Left colon (tissue), 2 donors: ENCODE data around the gene ANGPTL8. TPM values are rescaled to one million over a fixed set of nuclear protein-coding genes. Genes with fewer than 3 reads are reported as not detected.
A peak's percentile ranks its signal among the peaks of the same experiment; 100 is the strongest.

Experiments used
- ATAC-seq: fragments of 200-7000 bp; cut with Tn5 transposase; one replicate; pipeline ENCODE4 v1.9.1; 2020; ENCODE audit warnings: mild to moderate bottlenecking, moderate library complexity
- DNase-seq, 2 donors: peaks; one replicate each; pipeline ENCODE4 v3.0.0-alpha.2; 2020
- intact Hi-C, 2 donors: fragments of 100-400 bp; cut with DNase I in 1 of 2; cut with micrococcal nuclease in 1 of 2; formaldehyde crosslinking; loops; one replicate each; pipeline versions ENCODE4 v1.11.2 to v1.14.0; 2022; cut with DNase I, micrococcal nuclease
- total RNA-seq, 2 donors: library from RNA; stranded (reverse); fragmentation: NEBNext Ultra II Directional; extraction: Animal tissue kit (Norgen Biotek cat#: 25700); gene quantifications; one replicate each; pipeline ENCODE4 v1.2.1, GENCODE V29; 2021
- donor health status: DM: no; HTN: no; CAD: no.
- donor health status: DM: yes; HTN: yes; CAD: no.

ANGPTL8 gene
- total RNA-seq, 2 donors from 2014 or later: not detected

GRCh38 chr19:11251650-11252314 is 12.4 kb downstream of the ANGPTL8 start:
- DNase-seq: no peak
- no peak for ATAC-seq
- intact Hi-C loops: no loop called here

DNA sequence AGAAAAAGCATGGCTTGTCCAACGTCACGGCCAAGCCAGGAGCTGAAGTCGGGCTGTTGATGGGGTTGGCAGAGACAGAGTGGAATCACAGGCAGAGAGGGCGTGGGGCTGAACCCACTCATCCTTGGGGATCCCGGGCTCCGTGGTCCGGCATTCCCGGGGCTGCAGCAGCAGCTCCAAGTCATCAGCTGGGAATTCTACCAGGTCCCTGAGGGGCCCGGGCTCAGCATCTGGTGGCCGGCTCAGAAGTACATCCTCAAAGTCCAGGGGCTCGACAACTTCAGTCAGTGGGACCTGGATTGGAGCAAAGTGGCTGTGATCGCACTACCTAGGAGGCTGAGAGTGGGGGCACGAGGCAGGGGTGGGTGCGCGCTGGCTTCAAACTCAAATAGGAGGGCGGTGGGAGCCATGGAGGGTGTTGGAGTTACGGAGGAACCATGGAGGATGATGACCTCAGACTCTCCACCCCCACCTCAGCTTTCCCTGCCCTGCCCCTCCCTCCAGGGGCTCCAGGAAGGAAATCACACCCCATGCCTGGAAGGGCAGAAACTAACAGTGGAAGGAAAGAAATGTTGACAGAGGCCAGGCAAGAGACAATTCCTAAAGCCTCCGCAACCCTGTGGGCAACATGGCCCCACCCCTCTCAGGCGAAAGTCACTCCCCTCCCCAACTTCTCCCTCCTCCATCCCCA is 13.4 kb downstream of the ANGPTL8 start:
- DNase-seq (no peak), ATAC-seq (no peak)
- intact Hi-C loops: no loop called here

GRCh38 chr19:11254666-11255065 is 15.2 kb downstream of the ANGPTL8 start:
- DNase-seq: no peak
- peak; percentile 56 for ATAC-seq
- intact Hi-C loops: no loop called here

- ATAC-seq (no peak), DNase-seq (no peak)
- intact Hi-C loops: no loop called here
These were observed 16.8 kb downstream of the ANGPTL8 start for GRCh38 chr19:11256189-11256588.

- no peak for ATAC-seq
- intact Hi-C loops: no loop called here
- DNase-seq: no peak
These were observed 18.5 kb downstream of the ANGPTL8 start for GRCh38 chr19:11257846-11258380.

- intact Hi-C loops: no loop called here
- ATAC-seq: no peak
- DNase-seq: no peak
These were observed 21.6 kb downstream of the ANGPTL8 start for GRCh38 chr19:11260996-11261395.

- ATAC-seq: no peak
- intact Hi-C loops: no loop called here
- peak; percentile 30 to 37 for DNase-seq
These were observed 22.1 kb downstream of the ANGPTL8 start for GRCh38 chr19:11261431-11261970.

DNA sequence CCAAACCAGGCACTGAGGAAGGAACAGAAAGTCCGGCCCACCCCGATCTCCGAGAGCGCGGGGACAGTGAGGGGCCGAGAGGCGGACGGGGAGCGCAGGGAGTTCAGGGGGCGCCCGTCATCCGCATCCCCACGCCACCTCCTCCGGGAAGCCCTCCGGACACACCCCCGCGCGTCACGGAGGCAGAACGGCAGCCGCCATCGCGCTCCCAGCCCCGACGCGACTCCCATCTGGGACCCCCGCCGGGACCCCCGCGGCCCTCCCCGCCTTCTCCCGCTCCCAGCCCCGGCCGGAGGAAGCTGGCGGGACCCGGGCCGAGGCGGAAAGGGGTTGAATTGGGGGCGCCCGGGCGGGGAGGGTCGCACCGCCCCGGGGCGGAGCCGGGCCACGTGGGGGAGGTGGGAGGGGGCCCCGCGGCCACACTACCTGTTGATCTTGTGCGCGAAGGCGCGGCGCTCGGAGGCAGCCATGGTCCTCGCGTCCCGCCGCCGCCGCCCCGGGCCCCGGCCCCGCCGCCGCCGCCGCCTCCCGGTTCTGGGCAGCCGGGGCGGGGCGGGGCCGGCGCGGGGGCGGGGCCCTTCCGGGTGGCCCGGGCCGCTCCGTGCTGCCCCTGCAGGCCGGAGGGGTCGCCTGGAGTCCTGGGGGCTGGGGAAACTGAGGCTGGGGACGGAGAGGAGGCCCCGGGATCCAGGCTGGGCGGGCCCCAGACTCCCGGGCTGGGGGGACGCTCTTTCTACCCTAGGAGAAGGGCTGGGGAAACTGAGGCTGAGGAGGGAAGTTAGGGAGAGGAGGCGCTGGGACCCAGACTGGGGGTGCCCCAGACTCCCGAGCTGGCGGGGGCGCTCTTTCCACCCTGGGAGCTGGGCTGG is 22.8 kb downstream of the ANGPTL8 start, which contains the start of gene DOCK6:
Gene DOCK6 (minus strand): TSS at position 554 of the 869 bp plus-strand sequence. CDS start 84 bp downstream, at position 470.
- intact Hi-C loops: no loop called here
- peak; percentile 29 for ATAC-seq

DNA sequence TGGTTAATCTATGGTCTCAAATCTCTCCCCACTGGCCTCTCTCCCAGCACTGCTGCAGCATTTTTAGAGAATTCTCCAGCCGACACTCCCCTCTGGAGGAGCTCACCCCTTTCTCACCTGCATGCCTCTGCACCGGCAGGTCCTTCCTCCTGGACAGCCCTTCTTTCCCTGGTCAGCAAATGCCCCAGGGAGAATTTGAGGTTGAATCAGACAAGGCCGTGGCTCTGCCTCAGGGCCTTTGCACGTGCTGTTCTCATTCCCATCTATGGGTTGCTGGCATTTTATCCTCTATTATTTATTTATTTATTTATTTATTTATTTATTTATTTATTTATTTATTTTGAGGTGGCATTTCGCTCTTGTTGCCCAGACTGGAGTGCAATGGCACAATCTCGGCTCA is 24.3 kb downstream of the ANGPTL8 start:
- ATAC-seq (no peak), DNase-seq (no peak)
- intact Hi-C loops: no loop called here

More for the DNA sequence above, 22.8 kb downstream of the ANGPTL8 start, which contains the start of gene DOCK6:
- DNase-seq: peak; percentile 37 to 73

DNA sequence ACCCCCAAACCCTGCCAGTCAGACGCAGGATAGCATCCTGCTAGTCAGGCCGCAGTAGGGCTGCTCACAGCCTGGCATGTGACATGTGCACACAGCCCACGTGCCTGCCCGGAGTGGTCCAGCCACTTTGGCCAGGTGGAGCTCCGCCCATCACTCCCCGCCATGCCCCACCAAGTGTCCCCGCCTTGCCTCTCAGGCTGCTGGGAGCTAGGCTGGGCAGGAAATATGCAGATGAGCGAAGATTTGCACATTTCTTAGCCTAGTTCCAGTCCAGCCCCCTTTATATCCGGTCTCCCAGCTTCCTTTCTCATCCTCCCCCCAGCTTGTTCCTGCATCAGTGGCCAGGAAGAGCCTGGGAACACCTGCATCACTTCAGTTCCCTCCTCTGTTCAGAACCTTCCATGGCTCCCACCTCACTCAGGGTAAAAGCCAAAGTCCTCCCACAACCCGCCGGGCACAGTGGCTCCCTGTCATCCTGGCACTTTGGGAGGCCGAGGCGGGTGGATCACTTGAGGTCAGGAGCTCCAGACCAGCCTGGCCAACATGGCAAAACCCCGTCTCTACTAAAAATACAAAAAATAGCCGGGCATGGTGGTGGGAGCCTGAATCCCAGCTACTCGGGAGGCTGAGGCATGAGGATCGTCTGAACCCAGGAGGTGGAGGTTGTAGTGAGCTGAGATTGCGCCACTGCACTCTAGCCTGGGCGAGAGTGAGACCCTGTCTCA is 25.2 kb downstream of the ANGPTL8 start:
- peak; percentile 76 for ATAC-seq
- peak; percentile 89 to 96 for DNase-seq
- intact Hi-C loops: no loop called here

DNA sequence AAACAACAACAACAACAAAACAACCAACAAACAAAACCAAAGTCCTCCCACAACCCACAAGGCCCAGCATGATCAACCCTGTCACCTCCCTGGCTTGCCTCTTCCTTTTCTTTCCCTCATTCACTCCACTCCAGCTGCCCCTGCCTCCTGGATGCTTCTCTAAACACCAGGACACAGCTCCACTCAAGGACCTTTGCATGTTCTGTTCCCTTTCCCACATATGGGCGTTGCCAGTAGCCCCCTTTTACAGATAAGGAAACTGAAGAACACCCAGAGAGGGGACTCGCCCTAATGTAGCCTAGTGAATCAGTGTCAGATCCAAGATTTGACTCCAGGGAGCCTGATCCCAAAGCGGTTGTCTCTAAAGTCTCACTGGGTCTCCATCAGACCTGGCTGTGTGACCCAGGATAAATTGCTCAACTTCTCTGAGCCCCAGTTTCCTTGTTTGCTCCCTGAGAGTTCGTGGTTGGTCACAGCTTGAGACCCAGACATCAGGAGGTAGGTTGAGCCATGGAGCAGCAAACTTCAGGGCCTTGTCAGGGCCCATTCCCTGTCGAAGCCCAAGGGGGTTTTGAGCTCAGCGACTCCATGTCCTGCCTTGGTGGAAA is 25.9 kb downstream of the ANGPTL8 start:
- DNase-seq: no peak
- no peak for ATAC-seq
- intact Hi-C loops: no loop called here

DNA sequence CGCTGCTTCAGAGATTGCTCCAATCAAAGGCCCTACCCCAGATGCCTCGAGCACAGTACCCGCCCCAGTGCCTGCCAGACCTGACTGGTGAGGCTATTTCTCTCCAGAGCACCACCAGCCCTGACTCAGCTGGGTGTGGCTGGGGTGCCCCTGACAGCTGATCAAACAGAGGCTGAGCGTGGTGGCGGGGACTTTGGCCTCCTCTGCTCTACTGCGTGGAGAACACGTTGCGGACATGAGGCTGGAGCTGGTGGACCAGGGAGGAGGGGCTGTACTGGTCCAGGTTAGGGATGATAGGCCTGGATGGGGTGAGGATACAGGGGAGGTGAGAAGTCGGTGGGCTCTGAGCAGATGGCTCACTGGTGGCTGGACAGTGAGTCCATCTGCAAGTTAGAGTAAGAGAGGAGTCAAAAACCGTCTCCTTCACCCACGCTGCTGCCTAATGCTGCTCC is 26.4 kb downstream of the ANGPTL8 start:
- DNase-seq: peak; percentile 92 to 97
- intact Hi-C loops: no loop called here
- ATAC-seq: peak; percentile 87

- intact Hi-C loops: no loop called here
- ATAC-seq: no peak
- no peak for DNase-seq
These were observed 28.1 kb downstream of the ANGPTL8 start for GRCh38 chr19:11267316-11268085.

- DNase-seq (peak; percentile 46 to 51), ATAC-seq (no peak)
- intact Hi-C loops: no loop called here
These were observed 29.4 kb downstream of the ANGPTL8 start for GRCh38 chr19:11268783-11269267.

DNA sequence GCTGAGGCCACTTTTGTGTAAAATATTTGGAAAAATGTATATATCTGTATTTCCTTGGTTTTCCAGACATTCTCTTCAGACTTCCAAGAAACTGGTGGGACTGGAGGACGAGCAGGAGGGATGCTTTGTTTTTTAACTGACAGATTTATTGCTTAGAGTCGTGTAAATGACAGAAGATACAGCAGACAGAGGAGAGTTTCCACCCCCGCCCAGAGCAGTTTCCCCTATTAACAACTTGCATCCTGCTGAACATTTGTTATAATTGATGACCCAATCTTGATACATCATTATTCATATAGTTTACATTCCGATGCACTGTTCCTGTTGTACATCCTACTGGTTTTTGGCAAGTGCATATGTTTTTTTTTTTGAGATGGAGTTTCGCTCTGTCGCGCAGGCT is 30.0 kb downstream of the ANGPTL8 start:
- DNase-seq (no peak), ATAC-seq (no peak)
- intact Hi-C loops: no loop called here

DNA sequence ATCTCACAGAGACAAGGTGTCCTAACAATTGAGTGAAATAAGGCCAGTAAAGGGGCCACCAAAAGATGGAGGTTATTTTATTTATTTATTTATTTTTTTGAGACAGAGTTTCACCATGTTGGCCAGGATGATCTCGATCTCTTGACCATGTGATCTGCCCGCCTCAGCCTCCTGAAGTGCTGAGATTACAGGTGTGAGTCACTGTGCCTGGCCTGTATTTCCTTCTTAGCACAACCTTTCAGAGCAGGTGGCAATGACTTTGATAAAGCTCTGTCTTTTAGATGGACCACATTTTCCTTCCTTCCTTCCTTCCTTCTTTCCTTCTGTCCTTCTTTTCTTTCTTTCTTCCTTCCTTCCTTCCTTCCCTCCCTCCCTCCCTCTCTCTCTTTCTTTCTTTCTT is 33.9 kb downstream of the ANGPTL8 start:
- no peak for ATAC-seq
- intact Hi-C loops: no loop called here
- no peak for DNase-seq

- no peak for DNase-seq
- intact Hi-C loops: no loop called here
- ATAC-seq: no peak
These were observed 34.6 kb downstream of the ANGPTL8 start for GRCh38 chr19:11273989-11274388.
